Memory B cell (primary cell): Measurements from ENCODE around the gene INCENP.

ENCODE experiments used
- ATAC-seq: fragments of 150-1000 bp; cut with Tn5 transposase; 2 replicates; pipeline ENCODE4 v1.10.0; 2021; ENCODE audit warnings: low read depth, mild to moderate bottlenecking, moderate library complexity
- DNase-seq, 2 donors: peaks; one replicate each; pipeline ENCODE4 v3.0.0; 2022; ENCODE audit warnings: low spot score in 2 of 2
- H3K27ac Mint-ChIP-seq: one replicate; pipeline ENCODE4 v1.8.0; 2022; ENCODE audit warnings: mild to moderate bottlenecking, moderate library complexity, mixed read lengths
- H3K27me3 Mint-ChIP-seq: one replicate; pipeline ENCODE4 v1.8.0; 2022; ENCODE audit warnings: mixed read lengths
- H3K36me3 Mint-ChIP-seq: one replicate; pipeline ENCODE4 v1.8.0; 2022; ENCODE audit warnings: mild to moderate bottlenecking, mixed read lengths
- H3K4me1 Mint-ChIP-seq: one replicate; pipeline ENCODE4 v1.8.0; 2022; ENCODE audit warnings: mixed read lengths
- H3K4me3 Mint-ChIP-seq: one replicate; pipeline ENCODE4 v1.8.0; 2022; ENCODE audit warnings: mild to moderate bottlenecking, moderate library complexity, mixed read lengths
- H3K9me3 Mint-ChIP-seq: one replicate; pipeline ENCODE4 v1.8.0; 2022; ENCODE audit warnings: mixed read lengths

INCENP gene

GRCh38 chr11:62129590-62130282, 5.9 kb downstream of the INCENP start:
- H3K4me1 Mint-ChIP-seq = peaks cover 15% of the 10 kb centered on the region

DNA sequence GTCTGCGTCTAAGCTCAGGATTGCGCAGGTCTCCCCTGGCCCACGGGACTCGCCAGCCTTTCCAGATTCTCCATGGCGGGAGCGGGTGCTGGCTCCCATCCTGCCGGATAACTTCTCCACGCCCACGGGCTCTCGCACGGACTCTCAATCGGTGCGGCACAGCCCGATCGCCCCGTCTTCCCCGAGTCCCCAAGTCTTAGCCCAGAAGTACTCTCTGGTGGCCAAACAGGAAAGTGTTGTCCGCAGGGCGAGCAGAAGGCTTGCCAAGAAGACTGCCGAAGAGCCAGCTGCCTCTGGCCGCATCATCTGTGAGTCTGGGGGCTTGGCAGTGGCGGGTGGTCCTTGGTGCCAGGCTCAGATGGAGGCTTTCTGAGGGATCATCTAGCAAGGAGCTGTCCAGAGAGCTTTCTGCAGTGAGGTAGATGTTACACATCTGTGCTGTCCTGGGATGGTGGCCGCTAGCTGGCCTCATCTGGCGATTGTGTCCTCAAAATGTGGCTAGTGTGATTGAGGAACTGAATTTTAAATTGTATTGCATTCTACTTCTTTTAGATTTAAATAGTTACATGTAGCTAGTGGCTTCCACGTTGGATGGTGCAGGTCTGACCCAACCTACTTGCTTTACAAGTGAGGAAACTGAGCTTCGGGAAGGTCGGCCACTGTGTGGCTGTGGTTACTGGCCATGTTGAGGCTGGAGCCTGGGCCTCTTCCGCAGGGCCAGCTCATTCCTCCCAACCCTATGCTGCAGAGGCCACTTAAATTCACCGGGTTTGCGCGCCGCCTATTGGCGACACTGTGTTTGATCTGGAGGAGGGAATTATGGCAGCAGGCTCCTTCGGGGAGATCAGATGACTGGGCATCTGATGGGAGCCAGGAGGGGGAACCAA, 6.7 kb downstream of the INCENP start:
- no peak overlapping the region for H3K27ac Mint-ChIP-seq
- H3K36me3 Mint-ChIP-seq = peaks cover 23% of the 10 kb centered on the region
- no peaks in the 10 kb centered on the region for H3K9me3 Mint-ChIP-seq
- H3K4me3 Mint-ChIP-seq = no peak overlapping the region
- no peak for DNase-seq
- ATAC-seq = no peak
- H3K4me1 Mint-ChIP-seq = peaks cover 9% of the 10 kb centered on the region
- H3K27me3 Mint-ChIP-seq = no peaks in the 10 kb centered on the region

More at GRCh38 chr11:62129590-62130282, 5.9 kb downstream of the INCENP start:
- Mint-ChIP-seq H3K27ac (no peak overlapping the region), H3K27me3 (no peaks in the 10 kb centered on the region), H3K9me3 (no peaks in the 10 kb centered on the region), H3K4me3 (no peak overlapping the region), H3K36me3 (peaks cover 23% of the 10 kb centered on the region)
- DNase-seq (no peak), ATAC-seq (no peak)

DNA sequence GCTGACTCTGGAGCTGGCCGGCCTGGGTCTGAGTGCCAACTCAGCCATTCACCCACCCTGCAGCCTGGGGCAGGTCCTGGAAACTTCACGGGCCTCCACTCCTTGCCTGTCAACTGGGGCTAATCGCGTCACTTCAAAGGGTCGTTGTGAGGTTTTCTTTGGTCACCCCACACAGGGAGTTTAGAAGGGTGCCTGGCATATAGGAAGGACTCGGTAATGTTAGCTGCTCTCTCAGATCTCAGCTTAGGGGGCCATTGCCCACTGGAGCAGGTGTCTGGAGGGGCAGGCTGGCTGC, 7.3 kb downstream of the INCENP start:
- no peak overlapping the region for H3K27ac Mint-ChIP-seq

DNA sequence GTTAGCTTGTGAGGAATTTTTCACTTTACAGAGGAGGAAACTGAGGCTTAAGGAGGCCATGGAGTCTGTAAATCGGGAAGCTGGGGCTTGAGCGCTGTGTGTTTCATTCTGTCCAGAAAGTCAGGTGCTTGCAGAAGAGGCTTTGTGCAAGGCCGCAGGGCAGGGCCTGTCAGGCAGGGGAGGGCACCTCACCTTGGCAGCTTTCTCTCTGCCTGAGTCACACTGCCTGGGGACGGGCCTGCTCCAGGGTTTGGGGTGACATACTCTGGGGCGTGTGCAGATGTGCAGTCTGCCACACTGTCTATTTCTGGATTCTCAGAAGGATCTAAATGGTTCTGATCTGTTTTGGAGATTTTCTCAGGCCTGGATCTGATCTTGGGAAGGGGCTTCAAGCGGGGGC, 8.4 kb downstream of the INCENP start:
- Mint-ChIP-seq H3K4me1 (peaks cover 7% of the 10 kb centered on the region), H3K36me3 (peaks cover 23% of the 10 kb centered on the region), H3K9me3 (no peaks in the 10 kb centered on the region), H3K27ac (peak overlapping the region; percentile 20), H3K4me3 (no peak overlapping the region), H3K27me3 (no peaks in the 10 kb centered on the region)
- ATAC-seq = no peak
- no peak for DNase-seq

More for the DNA sequence above, 7.3 kb downstream of the INCENP start:
- Mint-ChIP-seq H3K4me1 (peaks cover 7% of the 10 kb centered on the region), H3K36me3 (peaks cover 23% of the 10 kb centered on the region), H3K4me3 (no peak overlapping the region), H3K9me3 (no peaks in the 10 kb centered on the region), H3K27me3 (no peaks in the 10 kb centered on the region)
- no peak for ATAC-seq
- no peak for DNase-seq

GRCh38 chr11:62132689-62133293, 9.0 kb downstream of the INCENP start:
- peaks cover 5% of the 10 kb centered on the region for H3K4me1 Mint-ChIP-seq
- no peaks in the 10 kb centered on the region for H3K27me3 Mint-ChIP-seq
- peaks cover 20% of the 10 kb centered on the region for H3K36me3 Mint-ChIP-seq
- no peak for ATAC-seq
- no peak for DNase-seq
- H3K27ac Mint-ChIP-seq = peak overlapping the region; percentile 20
- H3K9me3 Mint-ChIP-seq = no peaks in the 10 kb centered on the region
- no peak overlapping the region for H3K4me3 Mint-ChIP-seq

GRCh38 chr11:62133328-62134065, 9.7 kb downstream of the INCENP start:
- Mint-ChIP-seq H3K27ac (no peak overlapping the region), H3K36me3 (peaks cover 17% of the 10 kb centered on the region), H3K27me3 (no peaks in the 10 kb centered on the region), H3K9me3 (no peaks in the 10 kb centered on the region), H3K4me1 (peaks cover 5% of the 10 kb centered on the region), H3K4me3 (no peak overlapping the region)
- ATAC-seq (no peak), DNase-seq (no peak)

- Mint-ChIP-seq H3K36me3 (peaks cover 4% of the 10 kb centered on the region), H3K27me3 (no peaks in the 10 kb centered on the region), H3K27ac (no peak overlapping the region), H3K4me1 (no peaks in the 10 kb centered on the region), H3K9me3 (no peaks in the 10 kb centered on the region), H3K4me3 (no peak overlapping the region)
- ATAC-seq (no peak), DNase-seq (peak in 1 of 2 donors; percentile 5)
These were observed 13.6 kb downstream of the INCENP start for GRCh38 chr11:62137276-62137861.

GRCh38 chr11:62137881-62138629, 14.2 kb downstream of the INCENP start:
- Mint-ChIP-seq H3K4me3 (no peak overlapping the region), H3K36me3 (peaks cover 3% of the 10 kb centered on the region), H3K4me1 (no peaks in the 10 kb centered on the region), H3K9me3 (no peaks in the 10 kb centered on the region), H3K27ac (no peak overlapping the region), H3K27me3 (no peaks in the 10 kb centered on the region)
- DNase-seq (peak in 1 of 2 donors; percentile 7), ATAC-seq (no peak)

GRCh38 chr11:62138630-62139425, 15.0 kb downstream of the INCENP start:
- Mint-ChIP-seq H3K27me3 (no peaks in the 10 kb centered on the region), H3K36me3 (peaks cover 3% of the 10 kb centered on the region), H3K4me3 (no peak overlapping the region), H3K27ac (no peak overlapping the region), H3K4me1 (no peaks in the 10 kb centered on the region), H3K9me3 (no peaks in the 10 kb centered on the region)
- no peak for ATAC-seq
- DNase-seq = peak in 1 of 2 donors; percentile 8

DNA sequence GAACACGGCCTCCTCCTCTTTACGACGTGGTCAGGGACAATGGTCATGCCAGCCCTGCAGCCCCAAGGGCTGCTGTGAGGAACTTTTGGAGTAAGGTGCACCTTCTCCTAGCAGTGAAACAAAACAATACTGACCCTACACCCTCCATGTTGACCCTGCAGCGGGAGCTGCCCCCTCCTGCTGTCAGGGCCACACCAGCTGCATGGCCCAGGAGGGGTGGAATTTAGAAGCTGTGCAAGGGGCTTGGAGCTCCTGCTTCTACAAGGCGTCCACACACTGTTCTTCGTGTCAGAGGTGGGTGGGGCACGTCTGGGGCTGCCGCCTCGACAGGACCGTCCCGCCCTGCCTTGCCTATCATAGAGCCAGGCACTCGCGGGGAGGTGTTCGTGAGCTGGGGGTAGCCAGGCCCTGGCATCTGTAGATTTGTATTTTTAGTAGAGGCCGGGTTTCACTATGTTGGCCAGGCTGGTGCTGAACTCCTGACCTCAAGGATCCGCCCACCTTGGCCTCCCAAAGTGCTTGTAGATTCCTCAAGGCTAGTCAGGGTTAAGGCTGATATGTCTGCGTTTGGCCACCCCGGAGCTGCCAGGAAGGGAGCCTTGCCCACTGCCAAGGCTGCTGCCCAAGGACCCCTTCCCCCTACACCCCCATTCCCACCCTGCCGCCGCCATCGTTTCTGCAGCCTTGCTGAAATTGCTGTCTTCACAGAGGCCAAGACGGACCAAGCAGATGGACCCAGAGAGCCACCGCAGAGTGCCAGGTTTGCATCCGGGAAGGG, 15.9 kb downstream of the INCENP start:
- Mint-ChIP-seq H3K4me1 (no peaks in the 10 kb centered on the region), H3K9me3 (no peaks in the 10 kb centered on the region), H3K4me3 (no peak overlapping the region), H3K36me3 (peaks cover 6% of the 10 kb centered on the region), H3K27me3 (no peaks in the 10 kb centered on the region), H3K27ac (no peak overlapping the region)
- ATAC-seq = no peak
- peak in 1 of 2 donors; percentile 7 for DNase-seq

- Mint-ChIP-seq H3K9me3 (no peaks in the 10 kb centered on the region), H3K36me3 (peaks cover 9% of the 10 kb centered on the region), H3K27me3 (no peaks in the 10 kb centered on the region), H3K4me1 (no peaks in the 10 kb centered on the region), H3K4me3 (no peak overlapping the region), H3K27ac (no peak overlapping the region)
- peak in 1 of 2 donors; percentile 7 for DNase-seq
- ATAC-seq = no peak
These were observed 16.7 kb downstream of the INCENP start for GRCh38 chr11:62140304-62141110.
